NCI-H1105 treated with DMSO at 0.1 percent for 48 hours (cell line): ENCODE data around the gene PIGZ.

ENCODE experiments used
- DNase-seq: peaks from one replicate; lab custom pipeline; 2025; lab: John Stamatoyannopoulos, UW

PIGZ gene

DNA sequence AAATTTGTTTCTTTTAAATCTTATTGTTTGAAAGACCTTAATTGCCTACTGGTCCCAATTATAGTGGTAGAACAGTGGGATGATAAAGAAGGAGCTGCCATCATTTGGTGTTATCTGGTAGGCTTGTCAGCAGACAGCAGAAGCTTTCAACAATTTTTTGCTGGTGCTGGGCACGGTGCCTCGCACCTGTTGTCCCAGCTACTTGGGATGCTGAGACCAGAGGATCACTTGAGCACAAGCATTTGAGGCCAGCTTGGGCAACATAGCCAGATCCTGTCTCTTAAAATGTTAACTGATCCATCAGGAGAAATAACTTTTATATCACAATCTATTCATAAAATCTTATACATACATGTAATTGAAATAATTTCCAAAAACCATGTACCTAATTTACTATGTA lies 64.9 kb downstream of the PIGZ start:
- no peak for DNase-seq

DNA sequence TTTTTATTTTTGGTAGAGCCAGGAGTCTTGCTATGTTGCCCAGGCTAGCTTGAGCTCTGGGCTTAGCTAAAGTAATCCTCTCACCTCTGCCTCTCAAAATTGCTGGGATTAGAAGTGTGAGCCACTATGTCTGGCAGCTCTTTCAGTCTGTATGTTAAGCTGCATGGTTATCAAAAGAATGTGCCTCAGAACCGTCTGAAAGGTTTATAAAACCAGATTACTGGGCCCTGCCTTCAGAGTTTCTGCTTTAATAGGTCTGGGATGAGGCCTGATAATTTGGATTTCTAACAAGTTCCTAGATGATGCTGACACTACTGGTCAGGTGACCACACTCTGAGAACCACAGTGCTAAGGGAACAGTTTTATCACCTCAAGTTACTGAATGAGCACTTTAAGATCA lies 66.3 kb downstream of the PIGZ start:
- DNase-seq: no peak

DNA sequence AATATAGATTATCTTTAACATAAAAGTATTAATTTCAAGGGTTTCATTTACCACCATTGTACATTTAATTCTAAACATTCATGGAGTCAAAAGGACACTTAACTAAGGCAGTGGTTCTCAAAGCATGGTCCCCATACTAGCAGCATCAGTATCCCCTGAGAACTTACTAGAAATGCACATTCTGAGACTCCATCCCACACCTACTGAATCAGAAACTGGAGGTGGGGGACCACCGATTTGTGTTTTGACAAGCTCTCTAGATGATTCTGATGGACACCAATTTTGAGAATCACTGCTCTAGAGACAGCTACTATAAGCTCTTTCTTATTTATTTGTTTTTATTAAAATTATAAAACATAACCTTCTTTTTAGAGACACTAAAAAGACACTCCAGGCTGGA lies 66.9 kb downstream of the PIGZ start:
- DNase-seq: no peak
